DOHH2 (cell line): ENCODE measurements around the gene CCN2.
"Not testable (repeated sequence)": the region's sequence is repeated elsewhere in the genome, so short reads cannot be mapped to it uniquely, and the experiment has no call there.

ENCODE experiments used
- EZH2phosphoT487 ChIP-seq: fragments of 200-600 bp; sonication (generic); IDR thresholded peaks from 2 replicates; pipeline ENCODE4 v1.6.1; 2017; ENCODE audit warnings: borderline replicate concordance, mild to moderate bottlenecking, antibody characterized with exemption, low read length, moderate library complexity, mixed read lengths
- TF ChIP-seq, protein P1 (sequence below): fragments of 200-600 bp; sonication (generic); IDR thresholded peaks from one replicate; pipeline ENCODE4 v1.5.1; 2014; ENCODE audit warnings: antibody characterized with exemption, mild to moderate bottlenecking, low read depth, low read length; ENCODE audit not compliant: poor library complexity, severe bottlenecking

DNA sequence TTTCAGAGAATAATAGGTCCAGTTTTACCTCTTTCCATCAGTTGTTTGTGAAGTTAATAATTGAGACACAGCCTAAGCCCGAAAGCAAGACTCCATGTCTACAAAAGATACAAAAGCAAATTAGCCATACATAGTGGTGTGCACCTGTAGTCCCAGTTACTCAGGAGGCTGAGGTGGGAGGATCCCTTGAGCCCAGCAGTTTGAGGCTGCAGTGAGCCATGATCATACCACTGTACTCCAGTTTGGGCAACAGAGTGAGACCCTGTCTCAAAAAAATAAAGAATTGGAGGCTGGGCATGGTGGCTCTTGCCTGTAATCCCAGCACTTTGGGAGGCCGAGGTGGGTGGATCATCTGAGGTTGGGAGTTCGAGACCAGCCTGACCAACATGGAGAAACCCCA is 42.4 kb downstream of the CCN2 start:
- TF ChIP-seq, protein P1, sequence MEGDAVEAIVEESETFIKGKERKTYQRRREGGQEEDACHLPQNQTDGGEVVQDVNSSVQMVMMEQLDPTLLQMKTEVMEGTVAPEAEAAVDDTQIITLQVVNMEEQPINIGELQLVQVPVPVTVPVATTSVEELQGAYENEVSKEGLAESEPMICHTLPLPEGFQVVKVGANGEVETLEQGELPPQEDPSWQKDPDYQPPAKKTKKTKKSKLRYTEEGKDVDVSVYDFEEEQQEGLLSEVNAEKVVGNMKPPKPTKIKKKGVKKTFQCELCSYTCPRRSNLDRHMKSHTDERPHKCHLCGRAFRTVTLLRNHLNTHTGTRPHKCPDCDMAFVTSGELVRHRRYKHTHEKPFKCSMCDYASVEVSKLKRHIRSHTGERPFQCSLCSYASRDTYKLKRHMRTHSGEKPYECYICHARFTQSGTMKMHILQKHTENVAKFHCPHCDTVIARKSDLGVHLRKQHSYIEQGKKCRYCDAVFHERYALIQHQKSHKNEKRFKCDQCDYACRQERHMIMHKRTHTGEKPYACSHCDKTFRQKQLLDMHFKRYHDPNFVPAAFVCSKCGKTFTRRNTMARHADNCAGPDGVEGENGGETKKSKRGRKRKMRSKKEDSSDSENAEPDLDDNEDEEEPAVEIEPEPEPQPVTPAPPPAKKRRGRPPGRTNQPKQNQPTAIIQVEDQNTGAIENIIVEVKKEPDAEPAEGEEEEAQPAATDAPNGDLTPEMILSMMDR = not testable (repeated sequence)
- not testable (repeated sequence) for TF ChIP-seq EZH2phosphoT487
